ENCODE results near the gene MBTPS2.
"Not testable (repeated sequence)": the region's sequence is repeated elsewhere in the genome, so short reads cannot be mapped to it uniquely, and the experiment has no call there.

The MBTPS2 gene

DNA sequence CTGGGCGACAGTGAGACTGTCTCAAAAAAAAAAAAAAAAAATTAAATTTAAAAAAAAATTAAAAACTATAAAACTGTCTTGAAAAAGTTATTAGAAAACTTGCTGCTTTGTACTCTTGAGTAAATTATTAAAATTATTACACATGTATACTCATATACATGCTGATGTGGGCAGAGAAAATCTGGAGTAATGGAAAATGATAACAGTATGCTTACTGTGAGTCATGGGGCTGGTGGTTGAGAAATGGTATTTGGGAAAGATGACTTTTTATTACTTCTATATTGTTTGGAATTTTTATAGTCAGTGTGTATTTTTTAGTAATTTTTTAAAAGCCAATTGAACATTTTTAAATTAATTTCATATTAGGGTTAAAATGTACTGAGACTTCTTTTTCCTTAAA lies 23.8 kb downstream of the MBTPS2 start:
- DNase-seq (ENCODE audit: low read depth), result no peak

DNA sequence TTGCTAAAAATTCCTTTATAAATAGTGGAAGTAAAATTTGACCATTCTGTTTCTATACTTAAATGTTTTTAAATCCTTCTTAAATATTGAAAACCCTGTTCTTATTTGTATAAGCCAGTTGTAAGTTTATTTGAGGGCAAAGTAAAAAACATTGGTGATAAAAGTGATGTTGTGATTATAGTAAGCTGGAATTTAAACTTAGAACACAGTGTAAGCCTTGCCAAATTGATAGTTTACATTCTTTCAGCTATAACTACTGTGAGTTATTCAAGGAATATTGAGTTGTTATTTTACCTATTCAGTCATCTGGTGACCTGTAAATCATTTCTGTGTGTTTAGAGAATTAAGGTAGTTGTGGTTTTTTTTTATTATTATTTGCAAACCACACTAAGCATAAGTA lies 26.0 kb downstream of the MBTPS2 start:
- DNase-seq (ENCODE audit: low read depth), result no peak

DNA sequence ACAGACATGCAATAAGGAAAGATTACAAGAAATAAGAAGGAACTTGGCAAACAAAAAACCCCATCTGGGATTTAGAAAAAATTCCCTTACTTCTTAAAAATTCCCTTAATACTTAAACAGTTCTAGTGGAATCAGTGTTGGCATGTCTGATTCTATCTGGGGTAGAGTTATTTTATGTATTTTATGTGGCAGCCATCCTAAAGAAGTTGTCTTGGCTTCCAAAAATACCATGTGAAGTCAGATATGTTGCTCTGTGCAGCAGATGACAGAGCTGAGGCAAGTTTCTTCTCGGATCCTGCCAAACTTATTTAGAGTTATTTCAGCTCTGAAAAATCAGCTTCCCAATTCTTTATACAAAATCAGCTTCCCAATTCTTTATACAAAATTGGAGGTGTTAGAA lies 31.1 kb downstream of the MBTPS2 start:
- no peak for DNase-seq (ENCODE audit: low read depth)

DNA sequence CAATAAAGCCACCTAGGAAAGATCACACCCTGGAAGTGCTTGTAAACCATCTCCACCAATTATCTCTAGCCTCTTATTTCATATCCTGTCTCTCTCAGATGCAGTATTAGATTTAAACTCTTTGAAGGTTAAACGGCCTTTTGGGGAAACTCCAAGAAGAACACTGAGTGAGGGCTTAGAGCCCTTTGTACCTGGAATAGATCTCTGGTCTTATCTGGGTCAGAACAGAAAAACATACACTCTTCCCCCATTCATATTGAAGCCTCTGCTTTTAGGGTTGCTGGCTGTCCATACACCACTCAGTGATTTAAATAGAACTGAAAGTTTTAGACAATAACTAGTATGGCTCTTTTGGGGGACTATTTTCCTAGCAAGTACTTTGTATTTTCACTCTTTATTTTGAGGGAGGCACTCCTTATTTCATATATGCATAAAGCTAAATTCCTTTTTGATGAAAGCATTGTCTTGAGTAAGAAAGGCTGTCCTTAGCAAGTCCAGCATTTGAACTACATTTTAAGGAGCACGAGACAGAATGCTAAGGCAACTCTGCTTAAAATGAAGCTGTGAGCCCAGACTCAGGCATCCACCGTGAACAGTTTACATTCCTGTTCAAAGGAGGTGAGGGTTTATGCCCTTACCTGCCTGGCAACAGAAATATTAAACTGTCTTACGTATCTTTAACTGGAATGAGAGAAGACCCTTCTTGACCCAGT lies 33.8 kb downstream of the MBTPS2 start:
- no peak for DNase-seq (ENCODE audit: low read depth)

DNA sequence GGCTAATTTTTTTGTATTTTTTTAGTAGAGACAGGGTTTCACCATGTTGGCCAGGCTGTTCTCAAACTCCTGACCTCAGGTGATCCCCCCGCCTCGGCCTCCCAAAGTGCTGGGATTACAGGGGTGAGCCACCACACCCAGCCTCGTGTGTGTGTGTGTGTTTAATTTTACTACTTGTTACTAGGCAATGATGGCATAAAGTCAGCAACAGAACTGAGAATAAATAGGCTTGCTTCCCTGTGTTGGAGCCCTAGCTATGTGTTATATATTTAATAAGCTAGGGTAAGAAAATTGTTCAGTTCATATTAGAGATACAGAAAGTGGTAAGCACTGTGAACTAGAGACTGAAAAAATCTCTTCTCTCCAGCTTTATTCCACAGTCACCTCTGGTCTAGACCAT lies 34.8 kb downstream of the MBTPS2 start:
- not testable (repeated sequence) for DNase-seq (ENCODE audit: low read depth)

DNA sequence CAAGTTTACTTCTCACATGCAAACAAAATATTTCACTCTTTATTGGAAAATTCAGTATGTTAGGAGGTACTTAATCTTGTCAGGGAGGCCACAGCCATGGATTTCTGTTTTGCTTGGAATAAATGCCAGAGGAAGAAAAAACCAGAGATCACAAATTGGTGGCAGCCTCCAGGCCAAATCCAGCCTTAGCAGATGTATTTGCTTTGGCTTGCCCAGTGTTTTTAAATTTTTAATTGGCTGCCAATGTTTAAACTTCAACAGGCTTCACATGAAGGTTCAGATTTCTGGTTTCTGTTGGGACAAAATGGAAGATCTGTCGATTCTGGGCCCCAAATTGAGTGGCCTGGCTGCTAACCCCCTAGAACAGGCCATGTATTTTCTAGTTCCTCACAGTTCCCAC lies 35.6 kb downstream of the MBTPS2 start:
- DNase-seq (ENCODE audit: low read depth), result no peak

DNA sequence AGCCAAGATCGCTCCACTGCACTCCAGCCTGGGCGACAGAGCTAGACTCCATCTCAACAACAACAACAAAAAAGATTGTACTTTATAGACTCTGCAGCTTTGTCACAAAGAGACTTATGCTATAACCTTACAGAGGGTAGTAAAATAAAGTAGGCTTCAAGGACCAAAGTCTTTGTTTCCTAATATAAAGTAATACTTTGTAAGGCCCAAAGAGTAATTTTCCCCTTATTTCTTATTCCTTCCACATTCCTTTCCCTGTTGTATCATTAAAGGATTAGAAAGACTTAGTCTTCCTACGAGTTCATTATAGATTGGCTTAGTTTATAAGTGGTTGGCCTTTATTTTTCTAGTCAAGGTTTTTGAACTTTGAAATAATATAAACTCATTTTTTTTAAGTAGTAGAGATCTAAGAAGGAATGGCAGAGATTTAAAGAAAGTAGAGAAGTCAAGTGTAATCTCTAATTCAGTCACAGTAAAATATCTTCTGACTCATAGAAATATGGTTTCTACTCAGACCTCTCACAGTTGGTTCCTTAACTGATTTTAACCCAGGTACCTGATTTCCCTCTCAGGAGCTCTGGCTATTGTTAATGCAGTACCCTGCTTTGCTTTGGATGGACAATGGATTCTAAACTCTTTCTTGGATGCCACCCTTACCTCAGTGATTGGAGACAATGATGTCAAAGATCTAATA lies 42.6 kb downstream of the MBTPS2 start:
- DNase-seq (ENCODE audit: low read depth), result no peak

DNA sequence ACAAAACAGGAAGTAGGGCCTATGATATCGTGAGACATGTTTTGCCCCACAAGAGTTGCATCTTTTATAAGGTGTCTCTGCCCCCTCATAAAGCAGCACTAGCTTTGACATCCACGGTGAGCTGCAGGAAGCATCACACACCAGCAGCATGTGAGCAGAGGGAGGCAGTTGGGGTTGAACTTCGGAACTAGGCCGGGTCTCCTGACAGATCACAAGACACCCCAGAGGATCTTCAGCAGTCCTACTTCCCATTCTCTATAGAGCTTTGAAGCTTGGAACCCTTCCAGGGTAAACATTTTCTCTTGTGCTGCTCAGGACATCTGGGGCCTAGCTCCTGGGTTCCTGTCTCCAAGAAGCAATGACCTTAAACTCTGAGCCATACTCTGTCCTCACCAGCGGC lies 43.8 kb downstream of the MBTPS2 start:
- no peak for DNase-seq (ENCODE audit: low read depth)

DNA sequence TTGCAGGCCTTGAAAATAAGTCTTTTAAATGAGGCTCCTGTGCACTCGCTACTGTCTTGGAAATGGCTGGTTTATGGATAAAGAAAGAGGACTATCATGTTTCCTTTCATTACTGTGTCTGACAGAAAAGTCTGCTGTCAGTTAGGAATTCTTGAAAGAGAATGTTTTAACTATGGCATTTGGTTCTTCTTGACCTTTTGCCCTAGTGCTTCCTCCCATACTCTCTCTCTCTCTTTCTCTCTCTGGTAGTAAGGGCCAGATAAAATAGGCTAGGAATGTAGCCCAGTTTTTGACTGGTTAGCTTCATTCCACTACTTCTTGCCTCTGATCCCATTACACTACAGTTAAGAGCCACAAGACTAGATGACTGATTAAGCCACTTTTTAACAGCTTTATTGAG lies 46.2 kb downstream of the MBTPS2 start:
- DNase-seq (ENCODE audit: low read depth), result no peak

DNA sequence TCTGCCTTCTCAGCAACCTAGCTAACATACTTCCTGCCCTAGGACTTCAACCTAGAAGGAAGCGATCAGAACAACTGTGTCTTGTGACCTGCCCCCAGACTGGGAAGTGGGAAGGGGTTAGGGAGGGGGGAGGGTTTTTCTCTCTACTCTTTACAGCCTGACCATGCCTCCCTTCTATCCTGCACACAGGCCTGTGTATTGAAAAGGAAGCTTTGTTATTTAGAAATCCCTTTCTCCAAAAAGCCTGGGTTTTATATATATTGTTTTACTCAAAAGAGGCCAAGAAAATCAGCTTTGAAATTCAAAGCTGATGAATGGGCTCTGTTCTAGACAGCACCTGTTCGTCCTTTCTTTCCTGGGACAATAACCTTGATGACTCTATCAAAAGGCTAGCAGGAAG lies 65.9 kb downstream of the MBTPS2 start:
- DNase-seq (ENCODE audit: low read depth), result no peak

DNA sequence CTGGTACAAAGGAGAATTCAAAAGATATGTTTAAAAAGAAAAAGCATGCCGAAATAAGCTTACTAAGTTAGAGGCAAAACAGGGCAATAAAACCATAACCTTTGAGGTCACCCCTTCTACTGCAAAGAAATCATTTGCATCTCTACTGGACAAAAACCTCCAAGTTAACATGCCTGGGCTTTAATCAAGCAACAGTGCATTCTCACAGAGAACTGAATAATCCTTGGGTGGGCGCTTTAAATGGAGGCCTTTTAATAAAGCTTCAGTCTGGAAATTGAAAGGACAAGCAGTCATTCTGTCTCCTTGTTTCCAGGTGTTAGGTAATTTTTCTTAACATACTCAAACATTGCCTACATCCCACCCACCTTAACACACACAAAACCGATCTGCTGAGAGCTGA lies 66.5 kb downstream of the MBTPS2 start:
- DNase-seq (ENCODE audit: low read depth), result no peak

DNA sequence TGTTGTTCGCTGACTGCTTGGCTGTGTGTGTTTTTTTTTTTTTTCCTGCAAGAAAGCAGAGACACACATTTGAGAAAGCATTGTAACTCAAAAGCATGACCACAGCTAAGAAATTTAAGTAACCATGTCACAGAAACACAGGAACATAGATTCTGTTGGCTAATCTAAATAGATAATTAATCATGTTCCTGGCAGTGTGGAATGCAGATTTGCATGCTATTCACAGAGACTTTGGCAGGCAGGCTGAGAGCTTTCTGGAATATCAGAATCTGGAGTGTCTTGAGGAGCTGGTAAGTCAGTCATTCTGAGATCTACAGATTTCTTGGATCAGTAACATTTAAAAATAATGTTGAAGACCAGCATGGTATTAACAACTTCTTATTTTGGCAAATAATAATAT lies 67.8 kb downstream of the MBTPS2 start:
- DNase-seq (ENCODE audit: low read depth), result no peak

DNA sequence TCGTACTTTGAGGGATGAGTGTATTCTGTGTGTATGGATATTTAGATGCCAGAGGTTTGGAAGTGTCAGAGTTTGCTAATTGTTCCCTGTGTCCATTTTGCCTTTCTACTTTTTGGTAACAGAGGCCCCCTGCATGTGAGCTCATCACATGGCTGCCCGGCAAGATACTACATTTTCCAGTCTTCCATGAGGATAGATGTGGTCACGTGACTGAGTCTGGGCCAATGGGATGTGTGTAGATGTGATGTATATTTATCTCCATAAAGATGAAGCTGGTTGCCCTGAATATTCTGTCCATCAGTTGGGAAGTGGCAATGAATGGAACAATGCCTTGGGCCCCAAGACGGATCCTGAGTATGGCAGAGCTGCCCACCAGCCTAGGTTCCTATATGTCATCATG lies 72.1 kb downstream of the MBTPS2 start:
- no peak for DNase-seq (ENCODE audit: low read depth)

DNA sequence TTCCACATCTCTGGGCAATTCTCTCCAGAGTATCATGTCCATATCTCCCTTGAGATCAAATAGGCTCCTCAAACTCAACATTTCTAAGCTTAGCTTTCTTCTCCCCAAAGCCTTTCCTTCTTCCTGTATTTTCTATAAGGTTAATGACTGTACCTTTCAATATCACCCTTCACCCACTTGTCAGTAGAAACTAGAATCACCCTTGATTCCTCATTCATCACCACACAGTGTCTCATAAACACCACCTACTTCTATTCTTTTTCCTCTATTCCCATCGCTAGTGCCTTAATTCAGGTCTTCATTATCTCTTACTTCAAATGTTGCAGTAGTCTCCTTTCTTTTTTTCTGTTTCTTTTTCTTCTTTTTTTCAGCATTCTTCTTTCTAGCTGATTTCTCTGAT lies 72.8 kb downstream of the MBTPS2 start:
- DNase-seq (ENCODE audit: low read depth), result no peak

DNA sequence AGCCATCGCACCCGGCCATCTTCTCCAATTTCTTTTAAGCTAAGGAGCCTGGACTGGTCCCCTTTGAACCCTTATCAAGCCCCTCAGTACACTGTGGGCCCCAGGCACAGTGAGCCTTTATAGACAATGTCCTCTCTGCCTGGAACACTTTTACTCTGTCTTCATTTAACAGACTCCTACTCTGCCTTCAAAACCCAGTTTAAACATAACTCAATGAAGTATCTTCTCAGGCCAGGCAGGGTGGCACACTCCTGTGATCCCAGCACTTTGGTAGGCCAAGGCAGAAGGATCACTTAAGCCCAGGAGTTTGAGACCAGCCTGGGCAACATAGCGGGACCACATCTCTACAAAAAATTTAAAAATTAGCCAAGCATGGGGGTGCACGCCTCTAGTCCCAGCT lies 73.6 kb downstream of the MBTPS2 start:
- DNase-seq (ENCODE audit: low read depth), result no peak

DNA sequence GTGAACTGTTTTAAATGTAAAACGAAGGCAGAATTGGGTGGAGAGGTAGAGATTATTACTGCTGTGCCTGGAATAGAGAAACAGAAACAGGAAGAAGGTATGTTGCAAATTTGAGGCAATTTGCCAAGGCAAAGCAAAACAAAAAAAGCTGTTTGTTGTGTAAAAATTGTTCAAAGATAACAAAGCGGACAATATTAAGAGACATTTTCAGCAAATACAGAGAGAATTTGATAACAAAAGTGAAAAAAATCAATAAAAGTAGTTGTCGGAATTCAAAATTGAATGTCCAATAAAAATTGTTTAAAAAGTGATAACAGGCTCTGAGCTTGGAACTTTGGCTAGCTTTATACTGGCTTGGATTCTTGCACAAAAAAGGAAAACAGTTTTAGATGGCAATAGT lies 86.7 kb downstream of the MBTPS2 start:
- no peak for DNase-seq (ENCODE audit: low read depth)

DNA sequence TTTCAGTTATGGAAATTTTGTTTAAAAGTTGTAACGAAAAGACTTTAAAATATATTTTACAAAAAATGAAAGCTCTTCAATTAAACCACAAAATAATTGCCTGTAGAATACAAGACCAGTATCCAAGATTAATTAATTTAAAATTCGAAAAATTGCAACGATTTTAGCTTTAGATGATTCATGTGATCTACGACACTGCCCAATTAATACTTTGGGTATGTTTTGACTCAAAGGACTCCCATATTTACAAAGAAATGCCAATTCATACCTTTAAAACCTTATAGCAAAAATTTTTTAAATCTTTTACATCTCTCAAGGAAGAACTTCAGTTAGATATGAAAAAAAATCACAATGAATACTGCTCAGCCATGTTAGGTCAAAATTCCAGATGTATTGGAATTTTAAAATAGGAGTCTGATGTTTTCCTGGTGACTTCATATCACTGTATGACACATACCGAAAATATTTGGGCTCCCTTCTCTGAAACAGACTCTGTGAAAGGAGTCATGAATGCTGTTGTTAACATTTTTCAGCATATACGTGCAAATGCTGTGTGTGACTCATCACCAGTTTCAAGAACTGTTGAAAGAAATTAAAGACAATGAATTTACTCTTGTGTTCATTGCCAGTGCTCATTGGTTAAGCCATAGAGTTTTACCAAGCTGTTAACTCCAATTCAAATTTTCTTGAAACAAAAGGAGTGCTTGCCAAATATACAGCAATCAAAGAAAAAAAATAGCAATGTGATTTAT lies 87.3 kb downstream of the MBTPS2 start:
- DNase-seq (ENCODE audit: low read depth), result no peak

DNA sequence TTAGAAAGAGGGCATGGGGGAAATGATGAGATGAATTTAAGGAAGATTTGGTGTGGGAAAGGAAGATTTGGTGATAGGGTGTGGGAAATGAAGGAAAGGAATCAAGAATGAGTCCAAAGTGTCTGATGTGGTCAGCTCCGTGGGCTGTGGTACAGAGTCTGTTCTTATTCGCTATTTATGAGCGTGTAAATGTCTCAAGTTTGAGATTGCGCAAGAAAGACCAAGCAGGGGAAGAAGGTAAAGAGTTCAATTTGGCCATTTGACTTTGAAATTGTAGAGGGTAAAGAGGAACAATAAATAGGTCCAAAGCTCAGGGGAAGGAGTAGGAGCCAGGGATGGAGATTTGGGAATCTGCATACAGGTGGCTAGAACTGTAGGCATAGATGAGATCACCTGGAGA lies 89.8 kb downstream of the MBTPS2 start:
- DNase-seq (ENCODE audit: low read depth), result no peak

DNA sequence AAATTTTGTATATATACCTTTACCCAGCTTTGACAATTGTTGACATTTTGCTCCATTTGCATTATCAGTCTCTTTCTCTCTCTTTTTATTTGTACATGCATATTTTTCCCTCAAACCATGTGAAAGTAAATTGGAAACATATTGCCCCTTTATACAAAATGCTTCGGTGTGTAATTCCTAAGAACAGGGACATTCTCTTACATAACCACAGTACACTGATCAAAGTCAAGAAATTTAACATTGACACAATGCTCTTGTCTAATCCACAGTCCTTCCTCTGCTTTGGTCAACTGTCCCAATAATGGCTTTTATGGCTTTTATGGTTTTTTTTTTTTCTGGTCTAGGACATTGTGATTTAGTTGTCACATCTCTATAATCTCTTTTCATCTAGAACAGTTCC lies 91.6 kb downstream of the MBTPS2 start:
- DNase-seq (ENCODE audit: low read depth), result no peak

DNA sequence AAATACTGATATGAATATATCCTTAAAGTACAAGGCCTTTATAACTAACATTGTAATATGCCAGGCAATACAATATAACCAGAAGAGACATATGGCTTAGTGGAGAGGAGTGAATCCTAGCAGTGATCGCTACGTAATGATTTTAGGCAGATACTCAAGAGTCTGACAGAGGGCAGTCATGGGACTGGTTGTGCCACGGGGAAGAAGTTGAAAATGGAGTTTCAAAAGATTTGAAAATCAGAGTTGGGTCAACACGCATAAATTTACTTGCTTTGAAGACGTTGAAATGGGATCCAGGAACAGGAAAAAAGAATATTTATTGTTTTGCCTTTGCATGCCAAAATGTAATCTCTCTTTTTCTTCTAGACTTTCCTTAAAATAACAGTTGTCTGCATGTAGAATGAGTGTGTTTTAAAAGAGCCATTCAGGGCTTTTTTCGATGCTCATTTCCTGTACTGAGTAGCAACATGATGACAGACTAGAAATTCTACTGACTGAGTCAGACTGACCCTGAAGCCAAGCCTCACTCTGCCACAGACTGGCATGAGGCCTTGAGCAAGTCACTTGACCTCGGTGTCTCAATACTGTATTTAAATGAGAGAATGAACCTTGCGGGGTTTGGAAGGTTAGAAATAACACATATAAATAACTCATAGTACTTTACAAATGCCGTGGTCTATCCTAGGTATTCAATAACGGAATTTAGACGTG lies 93.0 kb downstream of the MBTPS2 start:
- no peak for DNase-seq (ENCODE audit: low read depth)

DNA sequence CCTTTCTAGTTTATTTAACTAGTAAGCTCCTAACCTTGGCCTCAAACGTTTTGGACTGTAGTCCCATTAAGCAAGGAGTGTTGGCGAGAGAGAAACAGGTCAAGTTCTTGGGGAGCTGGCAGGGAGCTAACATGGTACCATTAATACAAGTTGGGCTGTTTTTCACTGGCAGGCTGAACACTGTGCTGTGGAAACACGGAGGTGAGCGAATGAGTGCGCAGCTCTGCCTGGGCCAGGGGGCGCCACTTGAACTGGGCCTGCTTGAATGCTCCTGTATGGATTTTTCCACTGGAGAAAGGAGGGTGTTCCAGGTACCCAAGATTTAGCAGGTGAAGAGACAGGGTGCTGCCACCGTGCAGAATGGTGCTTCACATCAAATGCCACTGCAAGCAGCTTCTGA lies 93.7 kb downstream of the MBTPS2 start:
- DNase-seq (ENCODE audit: low read depth), result no peak

DNA sequence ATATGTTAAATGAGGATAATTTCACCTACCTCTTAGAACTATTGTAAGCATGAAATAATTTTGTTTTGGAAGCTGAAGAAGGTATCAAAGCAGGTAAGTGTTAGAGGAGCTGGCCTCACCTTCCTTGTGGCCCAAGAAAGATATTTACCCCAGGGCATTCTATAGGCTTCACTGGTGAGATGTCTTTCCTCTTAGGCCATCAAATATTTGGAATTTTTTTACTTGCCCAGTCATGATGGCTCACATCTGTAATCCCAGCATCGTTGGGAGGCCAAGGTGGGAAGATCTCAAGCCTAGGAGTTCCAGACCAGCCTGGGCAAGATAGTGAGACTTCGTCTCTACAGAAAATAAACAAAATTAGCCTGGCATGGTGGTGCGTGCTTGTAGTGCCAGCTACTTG lies 95.0 kb downstream of the MBTPS2 start:
- DNase-seq (ENCODE audit: low read depth), result no peak
